ENCODE results near the gene TMEM106A. TPM values are rescaled to one million over a fixed set of nuclear protein-coding genes. Genes with fewer than 3 reads are reported as not detected.

TMEM106A gene
- total RNA-seq, 1 experiment from 2014 or later, result 3.5 TPM

DNA sequence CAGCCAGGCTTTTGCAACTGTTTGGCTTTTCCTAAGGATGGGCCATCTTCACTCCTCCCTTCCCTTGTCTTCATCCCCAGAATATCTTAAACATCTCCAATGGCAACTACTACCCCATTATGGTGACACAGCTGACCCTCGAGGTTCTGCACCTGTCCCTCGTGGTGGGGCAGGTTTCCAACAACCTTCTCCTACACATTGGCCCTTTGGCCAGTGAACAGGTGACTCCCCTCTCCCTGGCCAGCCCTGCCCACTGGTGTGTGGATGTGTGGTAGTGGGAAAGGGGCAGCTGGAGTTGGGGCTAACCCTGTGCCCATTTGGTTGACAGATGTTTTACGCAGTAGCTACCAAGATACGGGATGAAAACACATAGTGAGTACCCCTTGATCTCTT, 4.7 kb downstream of the TMEM106A start:
- BruUV-seq (replicated peaks), result no TSS peak
- Histone ChIP-seq H3K9me3 (ENCODE audit: control insufficient read depth in 1 of 2, insufficient read depth in 1 of 2, low read depth in 1 of 2, low read length in 2 of 2) (no peaks in the 10 kb centered on the region), H3K9ac (ENCODE audit: low read length) (no peak overlapping the region), H3K27ac (ENCODE audit: low read depth, low read length) (no peak overlapping the region), H3K9me2 (ENCODE audit: insufficient read depth) (no peaks in the 10 kb centered on the region), H3K27me3 (ENCODE audit: insufficient read depth, low read length) (no peaks in the 10 kb centered on the region), H3K36me3 (ENCODE audit: control insufficient read depth in 1 of 2, insufficient read depth in 2 of 2, low read length in 2 of 2) (no peaks in the 10 kb centered on the region), H2AFZ (ENCODE audit: low read depth, low read length, poor library complexity, severe bottlenecking) (no peak overlapping the region), H3K4me3 (replicated peaks in 1 of 2; ENCODE audit: low read depth in 1 of 2, low read length in 2 of 2) (no peak overlapping the region), H3K4me2 (ENCODE audit: low read length) (no peak overlapping the region), H3K79me2 (ENCODE audit: insufficient read depth, low read length) (no peaks in the 10 kb centered on the region), H3K4me1 (ENCODE audit: control insufficient read depth in 1 of 2, insufficient read depth in 2 of 2, low read length in 2 of 2) (peaks cover 3 to 11% of the 10 kb centered on the region in 2 experiments; a peak in 1 of 4 replicates), H4K20me1 (ENCODE audit: insufficient read depth) (no peaks in the 10 kb centered on the region)
- ChIA-PET CTCF (no interaction called here), POLR2A (interaction anchor here (1.5 kb wide), 1 partner anchor 99 kb away, joined by 7 read pairs; no protein-coding TSS in a partner anchor), RAD21 (ENCODE audit: low non-redundant PET in 1 of 2, low total read pairs in 2 of 2, uncharacterized antibody in 2 of 2, unreplicated experiment in 2 of 2) (no interaction called here)
- DNase-seq (ENCODE audit: low read depth, low spot score) (no peak), ATAC-seq (no peak)
- no peak for TF ChIP-seq EZH2 (IDR thresholded peaks at IDR 0.05)
- no peak for TF ChIP-seq SIN3A (IDR thresholded peaks at IDR 0.05; ENCODE audit: low read depth)
- no peak for TF ChIP-seq ZNF274 (IDR thresholded peaks at IDR 0.05; ENCODE audit: low read depth, low read length)
- no peak for TF ChIP-seq POLR2AphosphoS5 (IDR thresholded peaks at IDR 0.05; ENCODE audit: low read depth, low read length)
- no peak for TF ChIP-seq ATF3 (IDR thresholded peaks at IDR 0.05)
- TF ChIP-seq JUND (IDR thresholded peaks at IDR 0.05), result no peak
- TF ChIP-seq ELF1 (IDR thresholded peaks at IDR 0.05; ENCODE audit: borderline replicate concordance, low read depth), result no peak
- no peak for TF ChIP-seq SP1 (IDR thresholded peaks at IDR 0.05; ENCODE audit: low read depth)
- no peak for TF ChIP-seq EZH2phosphoT487 (IDR thresholded peaks at IDR 0.05; ENCODE audit: borderline replicate concordance)
- no peak for TF ChIP-seq EGR1 (IDR thresholded peaks at IDR 0.05; ENCODE audit: low read depth)
- no peak for TF ChIP-seq YY1 (IDR thresholded peaks at IDR 0.05; ENCODE audit: extremely low read depth, insufficient replicate concordance, low read depth, low read length)
- no peak for TF ChIP-seq REST (IDR thresholded peaks at IDR 0.05; ENCODE audit: low read depth)
- TF ChIP-seq FOSL1 (IDR thresholded peaks at IDR 0.05; ENCODE audit: low read depth), result no peak
- intact Hi-C loops (cut with micrococcal nuclease), result no loop called here

Measured in HCT116 (cell line).